WTC11 (cell line): Measurements from ENCODE around the gene KCNH3. TPM values are rescaled to one million over a fixed set of nuclear protein-coding genes. Genes with fewer than 3 reads are reported as not detected.

Experiments
- ATAC-seq: fragments of 200-7000 bp; cut with Tn5 transposase; 2 replicates; pipeline ENCODE4 v1.10.0; 2021; ENCODE audit warnings: mild to moderate bottlenecking, moderate library complexity
- CTCF ChIA-PET: fragments of 300-600 bp; sonication (Branson Sonifier 250); formaldehyde crosslinking; loops from one replicate; lab custom pipeline; 2021; ENCODE audit warnings: antibody characterized with exemption; lab: Charles Lee
- POLR2A ChIA-PET: fragments of 350-600 bp; sonication (Branson Sonifier 250); formaldehyde crosslinking; loops from one replicate; lab custom pipeline; 2021; ENCODE audit warnings: antibody characterized with exemption; lab: Charles Lee
- DNase-seq: peaks from one replicate; pipeline ENCODE4 v3.0.0; 2021; ENCODE audit warnings: low spot score
- H3K27ac Mint-ChIP-seq: 2 replicates; pipeline ENCODE4 v1.8.0; 2021; ENCODE audit warnings: mixed read lengths
- H3K27me3 Mint-ChIP-seq: 2 replicates; pipeline ENCODE4 v1.8.0; 2021; ENCODE audit warnings: low read depth, mild to moderate bottlenecking, moderate library complexity, mixed read lengths
- H3K36me3 Mint-ChIP-seq: 2 replicates; pipeline ENCODE4 v1.8.0; 2021; ENCODE audit warnings: mixed read lengths
- H3K4me1 Mint-ChIP-seq: 2 replicates; pipeline ENCODE4 v1.8.0; 2022; ENCODE audit warnings: mixed read lengths
- H3K4me3 Mint-ChIP-seq: 2 replicates; pipeline ENCODE4 v1.8.0; 2021; ENCODE audit warnings: mild to moderate bottlenecking, moderate library complexity, mixed read lengths
- H3K9me3 Mint-ChIP-seq: 2 replicates; pipeline ENCODE4 v1.8.0; 2021; ENCODE audit warnings: mixed read lengths
- ATF1 ChIP-seq: sonication (generic); formaldehyde crosslinking; IDR thresholded peaks from 2 replicates; pipeline ENCODE4 v1.8.1; 2023; ENCODE audit warnings: mild to moderate bottlenecking, moderate library complexity, missing genetic modification reagents
- CREB1 ChIP-seq: sonication (generic); formaldehyde crosslinking; IDR thresholded peaks from 2 replicates; pipeline ENCODE4 v1.8.0; 2023; ENCODE audit warnings: mild to moderate bottlenecking, missing genetic modification reagents
- ELF4 ChIP-seq: sonication (generic); formaldehyde crosslinking; IDR thresholded peaks from 2 replicates; pipeline ENCODE4 v1.8.1; 2022; ENCODE audit warnings: low read depth, mild to moderate bottlenecking, moderate library complexity, missing genetic modification reagents
- EMX1 ChIP-seq: fragments of 250-450 bp; sonication (Bioruptor Pico); IDR thresholded peaks from 2 replicates; pipeline ENCODE4 v1.8.0; 2021; ENCODE audit warnings: mild to moderate bottlenecking
- FOXJ3 ChIP-seq: sonication (generic); formaldehyde crosslinking; IDR thresholded peaks from 2 replicates; pipeline ENCODE4 v1.9.0; 2021; ENCODE audit warnings: missing genetic modification reagents, mild to moderate bottlenecking, borderline replicate concordance
- GABPB1 ChIP-seq: sonication (generic); formaldehyde crosslinking; IDR thresholded peaks from 2 replicates; pipeline ENCODE4 v1.8.1; 2023; ENCODE audit warnings: mild to moderate bottlenecking, missing genetic modification reagents
- JAZF1 ChIP-seq: fragments of 250-450 bp; sonication (Bioruptor Pico); IDR thresholded peaks from 2 replicates; pipeline ENCODE4 v1.9.0; 2021; ENCODE audit warnings: moderate library complexity, mild to moderate bottlenecking, inconsistent platforms
- MYBL2 ChIP-seq: sonication (generic); formaldehyde crosslinking; IDR thresholded peaks from 2 replicates; pipeline ENCODE4 v1.8.1; 2023; ENCODE audit warnings: mild to moderate bottlenecking, moderate library complexity, missing genetic modification reagents
- NR2C2 ChIP-seq: sonication (generic); formaldehyde crosslinking; IDR thresholded peaks from 2 replicates; pipeline ENCODE4 v1.8.0; 2022; ENCODE audit warnings: mild to moderate bottlenecking, missing genetic modification reagents
- SP1 ChIP-seq: sonication (generic); formaldehyde crosslinking; conservative IDR thresholded peaks from 2 replicates; pipeline ENCODE4 v1.8.1; 2022; ENCODE audit warnings: missing genetic modification reagents
- TEAD1 ChIP-seq: sonication (generic); formaldehyde crosslinking; IDR thresholded peaks from 2 replicates; pipeline ENCODE4 v1.8.0; 2022; ENCODE audit warnings: mild to moderate bottlenecking, missing genetic modification reagents
- TEAD4 ChIP-seq: sonication (generic); formaldehyde crosslinking; IDR thresholded peaks from 2 replicates; pipeline ENCODE4 v1.8.0; 2022; ENCODE audit warnings: mild to moderate bottlenecking, missing genetic modification reagents
- ZBTB21 ChIP-seq: sonication (generic); formaldehyde crosslinking; IDR thresholded peaks from 2 replicates; pipeline ENCODE4 v1.8.1; 2023; ENCODE audit warnings: mild to moderate bottlenecking, missing genetic modification reagents, borderline replicate concordance
- ZNF232 ChIP-seq: sonication (generic); formaldehyde crosslinking; IDR thresholded peaks from 2 replicates; pipeline ENCODE4 v1.8.0; 2022; ENCODE audit warnings: mild to moderate bottlenecking, missing genetic modification reagents
- ZNF396 ChIP-seq: fragments of 250-450 bp; sonication (Bioruptor Pico); IDR thresholded peaks from 2 replicates; pipeline ENCODE4 v1.8.0; 2021; ENCODE audit warnings: mild to moderate bottlenecking, moderate library complexity, borderline replicate concordance
- ZNF416 ChIP-seq: fragments of 250-450 bp; sonication (Bioruptor Pico); IDR thresholded peaks from 2 replicates; pipeline ENCODE4 v1.9.0; 2021; ENCODE audit warnings: mild to moderate bottlenecking, inconsistent platforms
- total RNA-seq: library from RNA; stranded (reverse); gene quantifications from 3 replicates; pipeline ENCODE4 v1.2.3, GENCODE V29; 2021
- TF ChIP-seq, protein P1 (sequence below): sonication (generic); formaldehyde crosslinking; IDR thresholded peaks from 2 replicates; pipeline ENCODE4 v1.8.1; 2022; ENCODE audit warnings: mild to moderate bottlenecking, moderate library complexity, missing genetic modification reagents
- TF ChIP-seq, protein P2 (sequence below): fragments of 250-450 bp; sonication (Bioruptor Pico); IDR thresholded peaks from 2 replicates; pipeline ENCODE4 v1.9.0; 2021; ENCODE audit warnings: mild to moderate bottlenecking
- TF ChIP-seq, protein P3 (sequence below): sonication (generic); formaldehyde crosslinking; IDR thresholded peaks from 2 replicates; pipeline ENCODE4 v1.8.0; 2022; ENCODE audit warnings: mild to moderate bottlenecking, missing genetic modification reagents
- TF ChIP-seq, protein P4 (sequence below): sonication (generic); formaldehyde crosslinking; IDR thresholded peaks from 2 replicates; pipeline ENCODE4 v1.8.0; 2023; ENCODE audit warnings: missing genetic modification reagents
- TF ChIP-seq, protein P5 (sequence below): fragments of 250-450 bp; sonication (Bioruptor Pico); IDR thresholded peaks from 2 replicates; pipeline ENCODE4 v1.9.0; 2021; ENCODE audit warnings: moderate library complexity, mild to moderate bottlenecking, inconsistent platforms, borderline replicate concordance
- TF ChIP-seq, protein P6 (sequence below): fragments of 250-450 bp; sonication (Bioruptor Pico); conservative IDR thresholded peaks from 2 replicates; pipeline ENCODE4 v1.9.0; 2021; ENCODE audit warnings: mild to moderate bottlenecking
- TF ChIP-seq, protein P7 (sequence below): fragments of 250-450 bp; sonication (Bioruptor Pico); IDR thresholded peaks from 2 replicates; pipeline ENCODE4 v1.8.0; 2021; ENCODE audit warnings: mild to moderate bottlenecking
- TF ChIP-seq, protein P8 (sequence below): sonication (generic); formaldehyde crosslinking; IDR thresholded peaks from 2 replicates; pipeline ENCODE4 v1.8.0; 2023; ENCODE audit warnings: missing genetic modification reagents, mild to moderate bottlenecking, borderline replicate concordance

The KCNH3 gene
- total RNA-seq, 1 experiment from 2014 or later = 0.44 TPM

DNA sequence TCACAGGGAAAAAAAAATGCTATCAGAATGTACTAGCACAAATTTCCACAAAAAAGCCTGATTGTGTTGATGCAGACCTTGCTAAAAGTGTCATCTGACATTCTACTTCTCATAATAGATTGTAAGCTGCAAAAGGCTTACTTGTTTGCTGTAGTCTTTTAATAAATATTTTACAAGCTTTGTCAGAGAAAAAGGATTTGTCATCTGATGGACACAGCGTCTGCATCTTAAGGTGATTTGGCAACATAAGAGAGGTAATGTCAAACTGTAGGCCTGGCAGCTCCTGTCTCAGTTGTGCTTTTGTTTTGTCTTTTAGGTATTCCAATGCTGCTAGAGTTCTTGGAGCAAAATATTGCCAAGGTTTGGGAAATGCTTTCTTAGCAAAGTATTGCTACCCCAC lies 26.3 kb upstream of the KCNH3 start (continued):
- TF ChIP-seq ZNF396 (no peak), ATF1 (CRISPR knock-in tag) (no peak), FOXJ3 (CRISPR knock-in tag) (no peak), SP1 (CRISPR knock-in tag) (no peak)
- TF ChIP-seq, protein P1, sequence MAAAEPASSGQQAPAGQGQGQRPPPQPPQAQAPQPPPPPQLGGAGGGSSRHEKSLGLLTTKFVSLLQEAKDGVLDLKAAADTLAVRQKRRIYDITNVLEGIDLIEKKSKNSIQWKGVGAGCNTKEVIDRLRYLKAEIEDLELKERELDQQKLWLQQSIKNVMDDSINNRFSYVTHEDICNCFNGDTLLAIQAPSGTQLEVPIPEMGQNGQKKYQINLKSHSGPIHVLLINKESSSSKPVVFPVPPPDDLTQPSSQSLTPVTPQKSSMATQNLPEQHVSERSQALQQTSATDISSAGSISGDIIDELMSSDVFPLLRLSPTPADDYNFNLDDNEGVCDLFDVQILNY (CRISPR knock-in tag) = no peak
- TF ChIP-seq, protein P2, sequence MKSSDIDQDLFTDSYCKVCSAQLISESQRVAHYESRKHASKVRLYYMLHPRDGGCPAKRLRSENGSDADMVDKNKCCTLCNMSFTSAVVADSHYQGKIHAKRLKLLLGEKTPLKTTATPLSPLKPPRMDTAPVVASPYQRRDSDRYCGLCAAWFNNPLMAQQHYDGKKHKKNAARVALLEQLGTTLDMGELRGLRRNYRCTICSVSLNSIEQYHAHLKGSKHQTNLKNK = no peak

DNA sequence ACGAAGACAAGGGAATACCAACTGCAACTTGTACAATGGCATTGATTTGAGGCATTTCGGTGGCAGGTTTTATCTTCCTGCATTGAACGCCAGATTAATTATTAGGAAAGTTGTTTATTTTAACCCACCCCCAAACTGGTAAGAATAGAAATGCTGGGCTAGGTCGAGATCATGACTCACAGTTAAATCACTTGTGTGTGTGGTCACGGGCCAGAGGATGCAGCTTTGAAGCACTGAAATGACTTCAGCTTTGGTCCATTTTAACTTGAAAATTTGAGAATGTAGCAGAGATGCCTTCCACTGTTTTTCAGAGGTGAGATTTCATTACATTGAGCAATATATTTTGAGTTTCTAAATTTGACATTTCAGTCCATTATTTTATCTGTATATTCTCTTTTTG lies 23.6 kb upstream of the KCNH3 start:
- Mint-ChIP-seq H3K9me3 (no peaks in the 10 kb centered on the region), H3K4me1 (no peaks in the 10 kb centered on the region), H3K27me3 (no peaks in the 10 kb centered on the region), H3K36me3 (no peaks in the 10 kb centered on the region), H3K4me3 (no peak overlapping the region), H3K27ac (no peak overlapping the region; the same call in 1 of the 2 replicates)
- POLR2A ChIA-PET = no interaction called here
- CTCF ChIA-PET = interaction anchor here (5.4 to 7.1 kb wide), 2 partner anchors 156 to 168 kb away, joined by 51 to 141 read pairs; partner anchors contain the start of gene DNAJC22
- DNase-seq = no peak
- TF ChIP-seq ZNF416 (CRISPR knock-in tag) (no peak), MYBL2 (CRISPR knock-in tag) (no peak), GABPB1 (CRISPR knock-in tag) (no peak), TEAD4 (CRISPR knock-in tag) (no peak), ELF4 (no peak), ZNF232 (CRISPR knock-in tag) (no peak), CREB1 (no peak), FOXJ3 (CRISPR knock-in tag) (no peak), EMX1 (CRISPR knock-in tag) (no peak), ZBTB21 (no peak), NR2C2 (CRISPR knock-in tag) (no peak), TEAD1 (CRISPR knock-in tag) (no peak), JAZF1 (CRISPR knock-in tag) (no peak)
- TF ChIP-seq, protein P3, sequence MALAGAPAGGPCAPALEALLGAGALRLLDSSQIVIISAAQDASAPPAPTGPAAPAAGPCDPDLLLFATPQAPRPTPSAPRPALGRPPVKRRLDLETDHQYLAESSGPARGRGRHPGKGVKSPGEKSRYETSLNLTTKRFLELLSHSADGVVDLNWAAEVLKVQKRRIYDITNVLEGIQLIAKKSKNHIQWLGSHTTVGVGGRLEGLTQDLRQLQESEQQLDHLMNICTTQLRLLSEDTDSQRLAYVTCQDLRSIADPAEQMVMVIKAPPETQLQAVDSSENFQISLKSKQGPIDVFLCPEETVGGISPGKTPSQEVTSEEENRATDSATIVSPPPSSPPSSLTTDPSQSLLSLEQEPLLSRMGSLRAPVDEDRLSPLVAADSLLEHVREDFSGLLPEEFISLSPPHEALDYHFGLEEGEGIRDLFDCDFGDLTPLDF = no peak
- TF ChIP-seq, protein P4, sequence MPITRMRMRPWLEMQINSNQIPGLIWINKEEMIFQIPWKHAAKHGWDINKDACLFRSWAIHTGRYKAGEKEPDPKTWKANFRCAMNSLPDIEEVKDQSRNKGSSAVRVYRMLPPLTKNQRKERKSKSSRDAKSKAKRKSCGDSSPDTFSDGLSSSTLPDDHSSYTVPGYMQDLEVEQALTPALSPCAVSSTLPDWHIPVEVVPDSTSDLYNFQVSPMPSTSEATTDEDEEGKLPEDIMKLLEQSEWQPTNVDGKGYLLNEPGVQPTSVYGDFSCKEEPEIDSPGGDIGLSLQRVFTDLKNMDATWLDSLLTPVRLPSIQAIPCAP (CRISPR knock-in tag) = no peak
- TF ChIP-seq, protein P5, sequence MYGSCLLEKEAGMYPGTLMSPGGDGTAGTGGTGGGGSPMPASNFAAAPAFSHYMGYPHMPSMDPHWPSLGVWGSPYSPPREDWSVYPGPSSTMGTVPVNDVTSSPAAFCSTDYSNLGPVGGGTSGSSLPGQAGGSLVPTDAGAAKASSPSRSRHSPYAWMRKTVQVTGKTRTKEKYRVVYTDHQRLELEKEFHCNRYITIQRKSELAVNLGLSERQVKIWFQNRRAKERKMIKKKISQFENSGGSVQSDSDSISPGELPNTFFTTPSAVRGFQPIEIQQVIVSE (CRISPR knock-in tag) = no peak
- TF ChIP-seq, protein P6, sequence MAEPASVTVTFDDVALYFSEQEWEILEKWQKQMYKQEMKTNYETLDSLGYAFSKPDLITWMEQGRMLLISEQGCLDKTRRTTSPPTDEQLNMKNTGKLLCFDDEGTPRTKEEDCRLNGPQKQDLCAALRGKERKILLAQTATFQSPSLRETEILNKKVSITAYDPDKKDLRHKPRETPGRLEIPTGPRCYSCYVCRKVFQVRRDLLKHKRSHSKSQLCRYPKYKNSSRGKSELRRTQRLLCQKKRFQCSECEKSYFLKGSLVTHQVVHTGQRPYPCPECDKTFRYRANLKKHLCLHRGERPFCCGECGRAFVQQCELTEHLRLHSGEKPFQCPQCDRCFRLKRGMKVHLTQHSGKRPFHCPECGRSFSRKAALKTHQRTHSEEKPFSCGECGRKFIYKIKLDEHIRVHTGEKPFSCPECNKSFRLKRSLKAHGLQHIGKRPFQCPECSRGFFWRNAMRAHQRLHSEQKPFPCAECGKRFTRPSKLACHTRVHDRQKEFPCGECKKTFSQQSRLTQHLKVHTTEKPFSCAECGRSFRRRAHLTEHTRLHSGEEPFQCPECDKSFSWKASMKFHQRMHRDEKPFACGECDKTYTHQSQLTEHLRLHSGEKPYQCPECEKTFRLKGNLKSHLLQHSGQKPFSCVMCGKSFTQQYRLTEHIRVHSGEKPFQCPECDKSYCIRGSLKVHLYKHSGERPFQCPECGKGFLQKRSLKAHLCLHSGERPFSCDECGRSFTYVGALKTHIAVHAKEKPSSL (CRISPR knock-in tag) = no peak
- TF ChIP-seq, protein P7, sequence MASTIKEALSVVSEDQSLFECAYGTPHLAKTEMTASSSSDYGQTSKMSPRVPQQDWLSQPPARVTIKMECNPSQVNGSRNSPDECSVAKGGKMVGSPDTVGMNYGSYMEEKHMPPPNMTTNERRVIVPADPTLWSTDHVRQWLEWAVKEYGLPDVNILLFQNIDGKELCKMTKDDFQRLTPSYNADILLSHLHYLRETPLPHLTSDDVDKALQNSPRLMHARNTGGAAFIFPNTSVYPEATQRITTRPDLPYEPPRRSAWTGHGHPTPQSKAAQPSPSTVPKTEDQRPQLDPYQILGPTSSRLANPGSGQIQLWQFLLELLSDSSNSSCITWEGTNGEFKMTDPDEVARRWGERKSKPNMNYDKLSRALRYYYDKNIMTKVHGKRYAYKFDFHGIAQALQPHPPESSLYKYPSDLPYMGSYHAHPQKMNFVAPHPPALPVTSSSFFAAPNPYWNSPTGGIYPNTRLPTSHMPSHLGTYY = no peak
- TF ChIP-seq, protein P8, sequence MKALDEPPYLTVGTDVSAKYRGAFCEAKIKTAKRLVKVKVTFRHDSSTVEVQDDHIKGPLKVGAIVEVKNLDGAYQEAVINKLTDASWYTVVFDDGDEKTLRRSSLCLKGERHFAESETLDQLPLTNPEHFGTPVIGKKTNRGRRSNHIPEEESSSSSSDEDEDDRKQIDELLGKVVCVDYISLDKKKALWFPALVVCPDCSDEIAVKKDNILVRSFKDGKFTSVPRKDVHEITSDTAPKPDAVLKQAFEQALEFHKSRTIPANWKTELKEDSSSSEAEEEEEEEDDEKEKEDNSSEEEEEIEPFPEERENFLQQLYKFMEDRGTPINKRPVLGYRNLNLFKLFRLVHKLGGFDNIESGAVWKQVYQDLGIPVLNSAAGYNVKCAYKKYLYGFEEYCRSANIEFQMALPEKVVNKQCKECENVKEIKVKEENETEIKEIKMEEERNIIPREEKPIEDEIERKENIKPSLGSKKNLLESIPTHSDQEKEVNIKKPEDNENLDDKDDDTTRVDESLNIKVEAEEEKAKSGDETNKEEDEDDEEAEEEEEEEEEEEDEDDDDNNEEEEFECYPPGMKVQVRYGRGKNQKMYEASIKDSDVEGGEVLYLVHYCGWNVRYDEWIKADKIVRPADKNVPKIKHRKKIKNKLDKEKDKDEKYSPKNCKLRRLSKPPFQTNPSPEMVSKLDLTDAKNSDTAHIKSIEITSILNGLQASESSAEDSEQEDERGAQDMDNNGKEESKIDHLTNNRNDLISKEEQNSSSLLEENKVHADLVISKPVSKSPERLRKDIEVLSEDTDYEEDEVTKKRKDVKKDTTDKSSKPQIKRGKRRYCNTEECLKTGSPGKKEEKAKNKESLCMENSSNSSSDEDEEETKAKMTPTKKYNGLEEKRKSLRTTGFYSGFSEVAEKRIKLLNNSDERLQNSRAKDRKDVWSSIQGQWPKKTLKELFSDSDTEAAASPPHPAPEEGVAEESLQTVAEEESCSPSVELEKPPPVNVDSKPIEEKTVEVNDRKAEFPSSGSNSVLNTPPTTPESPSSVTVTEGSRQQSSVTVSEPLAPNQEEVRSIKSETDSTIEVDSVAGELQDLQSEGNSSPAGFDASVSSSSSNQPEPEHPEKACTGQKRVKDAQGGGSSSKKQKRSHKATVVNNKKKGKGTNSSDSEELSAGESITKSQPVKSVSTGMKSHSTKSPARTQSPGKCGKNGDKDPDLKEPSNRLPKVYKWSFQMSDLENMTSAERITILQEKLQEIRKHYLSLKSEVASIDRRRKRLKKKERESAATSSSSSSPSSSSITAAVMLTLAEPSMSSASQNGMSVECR = no peak
- no peak for ATAC-seq
